ENCODE results near the gene SUN3.
"Not testable (repeated sequence)": the region's sequence is repeated elsewhere in the genome, so short reads cannot be mapped to it uniquely, and the experiment has no call there.

The SUN3 gene

DNA sequence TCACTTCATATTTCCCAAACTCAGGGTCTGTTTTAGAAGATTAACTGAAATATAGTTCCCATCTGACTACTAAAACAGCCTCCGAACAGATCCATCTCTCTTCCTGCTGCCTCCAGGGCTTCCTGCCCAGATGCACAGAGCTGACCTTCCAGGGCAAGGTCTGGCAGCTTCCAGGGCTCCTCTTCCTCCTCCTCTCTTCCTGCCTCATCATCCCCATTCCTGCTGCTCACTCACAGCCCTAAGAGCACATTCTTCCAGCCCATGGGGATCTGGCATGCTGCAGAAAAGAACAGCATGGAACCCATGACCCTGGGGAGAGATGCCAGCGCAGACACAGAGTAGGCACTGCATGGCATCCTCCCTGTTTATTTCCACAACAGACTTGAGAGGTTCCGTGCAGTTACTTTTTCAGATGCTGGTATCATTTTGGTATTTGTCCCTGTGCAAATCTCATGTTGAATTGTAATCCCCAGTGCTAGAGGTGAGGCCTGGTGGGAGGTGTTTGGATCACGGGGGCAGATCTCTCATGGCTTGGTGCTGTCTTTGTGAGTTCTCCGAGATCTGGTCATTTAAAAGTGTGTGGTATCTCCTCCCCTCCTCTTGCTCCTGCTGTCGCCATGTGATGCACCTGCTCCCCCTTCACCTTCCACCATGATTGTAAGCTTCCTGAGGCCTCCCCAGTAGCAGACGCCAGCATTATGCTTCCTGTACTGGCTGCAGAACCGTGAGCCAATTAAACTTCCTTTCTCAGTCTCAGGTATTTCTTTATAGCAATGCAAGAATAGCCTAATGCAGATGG lies 85.0 kb downstream of the SUN3 start:
- no peak for DNase-seq

DNA sequence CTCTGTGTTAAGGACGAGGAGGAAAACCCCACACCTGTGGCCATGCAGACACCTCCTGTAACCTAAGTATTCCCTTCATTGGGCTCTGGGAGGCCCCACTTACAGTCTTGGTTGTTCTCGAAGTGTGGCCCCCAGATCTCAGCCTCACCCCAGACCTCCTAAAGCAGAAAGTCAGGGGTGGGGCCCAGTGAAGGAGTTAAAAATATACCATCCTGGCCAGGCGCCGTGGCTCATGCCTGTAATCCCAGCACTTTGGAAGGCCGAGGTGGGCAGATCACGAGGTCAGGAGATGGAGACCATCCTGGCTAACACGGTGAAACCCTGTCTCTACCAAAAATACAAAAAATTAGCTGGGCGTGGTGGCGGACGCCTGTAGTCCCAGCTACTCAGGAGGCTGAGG lies 86.3 kb downstream of the SUN3 start:
- DNase-seq = not testable (repeated sequence)

DNA sequence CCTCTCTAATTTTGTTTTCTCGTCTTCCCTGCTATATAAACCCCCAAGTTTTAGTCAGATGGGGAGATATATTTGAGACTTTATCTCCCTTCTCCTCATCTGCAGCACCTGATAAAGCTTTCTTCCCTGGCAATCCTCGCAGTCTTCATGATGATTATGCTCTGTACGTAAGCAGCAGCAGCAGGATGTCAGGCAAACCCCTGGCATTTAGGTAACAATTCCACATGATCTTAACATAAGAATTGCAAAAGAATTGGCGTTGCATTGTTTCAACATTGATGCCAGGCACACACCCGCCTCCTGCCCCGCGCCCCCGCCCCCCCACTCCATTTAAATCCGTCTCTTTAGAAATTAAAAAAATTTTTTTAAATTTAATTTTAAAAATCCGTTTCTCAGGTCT lies 86.8 kb downstream of the SUN3 start:
- no peak for DNase-seq

DNA sequence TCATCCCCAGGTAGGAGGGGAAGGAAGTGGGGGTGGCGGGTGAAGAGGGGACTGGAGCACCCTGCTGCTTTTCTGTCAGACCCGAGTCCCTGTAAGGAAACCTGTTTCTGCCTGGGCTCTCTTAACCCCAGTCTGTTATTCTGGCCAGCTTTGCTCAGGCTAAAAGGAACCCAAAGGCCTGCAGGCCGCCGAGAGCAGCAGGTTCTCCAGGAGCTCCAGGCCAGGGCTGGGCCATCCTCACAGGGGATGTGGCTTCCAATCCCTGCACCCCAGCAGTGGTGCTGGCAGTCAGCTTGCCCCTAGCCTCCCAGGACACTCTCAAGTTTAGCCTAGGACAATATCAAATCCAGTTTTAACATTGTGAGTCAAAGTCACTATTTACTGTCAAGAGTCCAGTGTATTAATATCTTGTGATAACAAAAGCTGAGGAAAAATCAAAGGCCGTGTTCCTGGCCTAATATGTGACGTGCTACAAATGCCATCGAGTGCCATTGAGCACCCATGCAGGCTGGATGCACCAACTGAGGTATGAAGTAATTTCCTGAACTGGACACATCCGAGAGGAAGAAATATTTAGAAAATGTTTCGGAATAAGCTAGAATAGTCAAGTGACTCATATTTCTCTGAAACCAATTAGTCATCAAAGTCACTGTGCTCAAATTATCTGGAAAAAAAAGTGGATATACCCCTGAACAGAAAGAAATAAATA lies 87.6 kb downstream of the SUN3 start:
- DNase-seq = no peak

DNA sequence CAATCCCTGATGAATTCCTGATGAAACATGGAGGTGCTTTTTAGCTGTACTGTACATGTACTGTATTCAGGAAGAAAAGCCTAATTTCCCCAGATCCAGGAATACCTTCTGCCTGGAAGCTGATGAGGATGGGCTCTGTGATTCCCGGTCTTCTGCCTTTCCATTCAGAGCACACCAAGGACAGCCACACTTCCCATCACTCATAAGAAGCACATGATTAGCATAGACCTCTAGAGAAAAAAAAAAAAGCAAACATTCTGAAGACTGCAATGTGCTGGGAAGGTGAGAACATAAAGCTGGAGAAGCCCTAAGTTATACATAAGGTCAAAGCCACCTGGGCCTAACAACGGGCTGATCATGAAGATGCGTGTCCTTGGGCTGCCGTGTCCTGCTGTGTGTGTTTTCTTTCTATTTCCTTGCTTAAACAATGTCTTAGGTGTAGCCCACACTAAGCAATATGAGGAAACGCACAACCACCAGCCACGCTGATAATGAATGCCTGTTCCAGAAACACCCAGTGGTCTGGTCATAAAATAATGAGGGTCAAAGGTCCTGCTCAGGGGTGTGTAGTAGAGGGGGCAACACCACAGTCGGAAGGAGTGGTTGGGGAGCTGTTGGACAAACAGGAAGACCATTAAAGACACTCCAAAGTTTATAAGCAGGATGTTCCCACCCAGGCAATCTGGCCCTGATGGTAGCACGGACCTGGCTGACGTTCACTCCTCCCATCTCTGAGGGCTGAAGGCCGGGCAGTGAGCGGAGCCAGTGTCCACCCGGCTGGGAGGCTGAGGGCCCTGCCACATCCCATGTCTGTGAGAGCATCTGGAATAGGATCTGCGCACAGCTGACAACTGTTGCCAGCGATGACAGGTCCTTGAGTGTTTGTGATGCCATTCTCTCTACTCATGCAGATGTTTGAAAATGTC lies 88.6 kb downstream of the SUN3 start:
- DNase-seq = no peak

DNA sequence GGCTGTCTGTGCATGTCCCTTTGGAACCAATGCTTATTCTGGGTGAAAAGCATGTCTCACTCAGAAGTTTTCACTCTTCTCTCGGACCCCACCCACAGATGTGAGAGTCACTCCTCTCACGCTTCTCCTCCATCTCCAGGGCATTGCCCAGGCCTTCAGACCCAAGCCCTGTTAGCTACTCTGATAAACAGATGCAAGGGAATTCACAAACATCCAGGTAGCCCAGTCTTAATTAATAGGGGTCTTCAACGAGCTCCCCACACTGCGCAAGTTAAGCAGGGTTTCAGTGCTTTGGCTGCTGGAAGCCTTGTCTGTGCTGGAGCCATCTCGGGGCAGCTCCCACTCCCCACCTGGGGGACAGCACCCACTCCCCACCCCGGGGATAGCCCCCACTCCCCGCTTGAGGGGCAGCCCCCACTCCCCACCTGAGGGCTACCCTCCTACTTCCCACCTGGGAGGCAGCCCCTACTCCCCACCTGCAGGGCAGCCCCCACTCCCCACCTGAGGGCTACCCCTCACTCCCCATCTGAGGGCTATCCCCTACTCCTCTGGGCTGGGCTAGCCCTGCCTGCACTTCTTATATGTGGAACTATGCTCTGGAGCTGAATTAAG lies 89.4 kb downstream of the SUN3 start:
- DNase-seq = no peak

DNA sequence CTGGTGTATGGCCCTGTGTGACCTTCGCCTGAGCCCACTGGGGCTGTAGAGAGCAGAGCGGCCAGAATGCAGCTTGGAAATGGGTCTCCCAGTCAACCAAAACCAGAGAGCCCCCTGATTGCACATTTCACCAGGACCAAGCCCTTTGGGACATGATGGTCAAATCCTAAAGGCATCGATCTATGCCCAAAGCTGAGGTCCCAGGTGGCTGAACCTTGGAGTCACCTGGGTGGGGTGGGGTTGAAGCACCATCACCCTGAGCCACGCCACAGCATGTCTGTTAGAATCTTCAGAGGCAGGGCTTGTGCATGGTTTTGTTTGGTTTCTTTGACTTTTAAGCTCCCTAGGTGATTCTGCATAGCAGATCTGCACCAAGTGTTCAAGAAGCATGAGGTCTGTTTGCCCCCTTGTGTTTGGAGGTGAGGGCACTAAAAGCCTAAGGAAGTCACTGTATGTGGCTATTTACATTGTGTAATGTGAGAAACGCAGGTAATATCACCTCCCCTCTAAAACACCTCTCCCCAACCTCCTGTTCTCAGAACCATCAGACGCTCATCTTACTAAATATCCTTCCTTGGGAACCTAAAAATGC lies 90.2 kb downstream of the SUN3 start:
- no peak for DNase-seq

DNA sequence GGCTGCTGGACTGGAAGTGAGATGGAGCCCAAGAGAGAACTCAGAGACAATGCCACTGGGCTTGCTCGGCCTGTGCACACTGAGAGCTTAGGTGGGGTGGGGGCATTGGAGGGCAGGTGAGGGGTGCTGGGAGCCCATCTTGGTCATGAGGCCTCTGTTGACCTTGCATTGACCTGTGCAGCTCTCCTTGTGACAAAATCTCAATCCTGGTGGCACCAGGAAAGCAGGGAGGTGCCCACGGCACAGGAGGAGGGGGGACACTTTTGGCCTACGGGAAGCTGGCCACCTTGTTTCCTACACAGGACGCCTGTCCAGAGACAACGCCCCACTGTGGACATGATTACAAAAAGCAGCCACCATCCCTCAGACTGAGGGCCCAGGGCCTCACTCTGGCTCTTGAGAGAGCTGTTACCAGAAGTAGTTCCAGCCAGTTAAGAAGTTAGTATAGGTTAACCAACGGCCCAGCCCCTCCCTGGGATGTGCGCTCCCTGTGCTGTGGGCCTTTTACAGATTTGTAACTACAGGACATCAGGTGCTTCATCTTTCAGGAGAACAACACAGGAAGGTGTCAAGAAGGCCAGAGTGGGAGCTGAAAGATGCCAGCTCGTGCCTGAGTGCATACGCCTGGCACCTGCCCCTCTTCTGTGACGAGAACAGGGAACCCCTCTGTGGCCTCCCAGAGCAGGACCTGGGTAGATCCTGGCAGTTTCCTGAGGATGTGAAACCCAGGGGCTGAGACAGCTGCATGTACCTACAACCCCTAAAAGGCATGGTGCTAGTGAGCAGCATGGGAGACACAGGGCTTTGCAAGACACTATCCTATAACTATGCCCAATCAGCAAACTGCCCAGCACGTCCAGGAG lies 91.0 kb downstream of the SUN3 start:
- no peak for DNase-seq

Measured in T-helper 9 cell (primary cell).